Upper lobe of left lung (tissue), 6 donors: ENCODE measurements around the gene CCDC61. TPM values are rescaled to one million over a fixed set of nuclear protein-coding genes. Genes with fewer than 3 reads are reported as not detected.

Source experiments
- ATAC-seq, 2 donors: fragments of 200-7000 bp; cut with Tn5 transposase; one replicate each; pipeline ENCODE4 v1.9.1; 2022; ENCODE audit warnings: mild to moderate bottlenecking in 2 of 2, moderate library complexity in 2 of 2; ENCODE audit not compliant: low FRiP score in 2 of 2
- DNase-seq, 2 donors: peaks; one replicate each; pipeline ENCODE4 v3.0.0-alpha.2; 2019 to 2020
- H3K27ac ChIP-seq, 4 donors: fragments of 200-600 bp; sonication (generic); one replicate each; pipeline ENCODE4 v1.5.1; 2016 to 2019
- H3K27me3 ChIP-seq, 4 donors: fragments of 200-600 bp; sonication (generic); one replicate each; pipeline ENCODE4 v1.5.1; 2017 to 2019
- H3K36me3 ChIP-seq, 4 donors: fragments of 200-600 bp; sonication (generic); one replicate each; pipeline ENCODE4 v1.5.1; 2016 to 2019
- H3K4me1 ChIP-seq, 4 donors: fragments of 200-600 bp; sonication (generic); one replicate each; pipeline ENCODE4 v1.5.1; 2018 to 2019
- H3K4me3 ChIP-seq, 4 donors: fragments of 200-600 bp; sonication (generic); one replicate each; pipeline ENCODE4 v1.5.1; 2017 to 2019; ENCODE audit warnings: mild to moderate bottlenecking in 2 of 4, moderate library complexity in 1 of 4
- H3K9me3 ChIP-seq, 4 donors: fragments of 200-600 bp; sonication (generic); one replicate each; pipeline ENCODE4 v1.5.1; 2018 to 2019
- CTCF ChIP-seq, 6 experiments: fragments of 450-650 bp in 4 of 6; fragments of 200-600 bp in 2 of 6; sonication (generic) in 2 of 6; IDR thresholded peaks; one replicate each; pipeline ENCODE4 v1.5.1; 2016 to 2019; ENCODE audit warnings: antibody characterized with exemption in 6 of 6
- EP300 ChIP-seq, 4 donors: sonication (generic); formaldehyde crosslinking; IDR thresholded peaks; one replicate each; pipeline ENCODE4 v1.5.1; 2017; ENCODE audit warnings: antibody characterized with exemption in 4 of 4, control low read depth in 2 of 4
- POLR2A ChIP-seq, 4 donors: fragments of 450-650 bp; IDR thresholded peaks; one replicate each; pipeline ENCODE4 v1.5.1; 2016 to 2017; ENCODE audit warnings: antibody characterized with exemption in 4 of 4, mild to moderate bottlenecking in 2 of 4
- POLR2AphosphoS5 ChIP-seq, 2 donors: sonication (generic); formaldehyde crosslinking; IDR thresholded peaks; one replicate each; pipeline ENCODE4 v1.5.1; 2017; ENCODE audit warnings: antibody characterized with exemption in 2 of 2
- WGBS, 2 donors: methylation state at CpG; one replicate each; pipeline ENCODE4 v1.1.5; 2017 to 2018; 5-methylcytosine and 5-hydroxymethylcytosine counted together
- total RNA-seq, 6 donors: library from RNA; depleted of rRNA in 4 of 6; stranded (reverse); fragments of >200 nt in 4 of 6; gene quantifications; one replicate each; pipeline versions ENCODE4 v1.1.0 to v1.2.1, GENCODE V29; 2016 to 2021
- donor health status: DM: no; HTN: no; CAD: no; lungs with moderate emphysema.
- donor health status: DM: no; HTN: yes; CAD: no; lungs with severe emphysema.

Gene CCDC61
- total RNA-seq, 6 donors from 2014 or later, result 5.9 to 28.3 (median 20.3) TPM

GRCh38 chr19:46002678-46003275, 7.5 kb downstream of the CCDC61 start:
- Histone ChIP-seq H3K27ac (no peak overlapping the region), H3K4me3 (no peak overlapping the region), H3K27me3 (no peaks in the 10 kb centered on the region), H3K4me1 (peaks cover 12 to 18% (median 16%) of the 10 kb centered on the region in 4 donors), H3K36me3 (peaks cover 0 to 25% (median 4%) of the 10 kb centered on the region in 4 donors), H3K9me3 (no peaks in the 10 kb centered on the region)
- ATAC-seq (no peak), DNase-seq (no peak)
- 97 to 100% methylated on average over 5 to 15 of the region's 15 CpGs for WGBS, 2 donors
- TF ChIP-seq POLR2AphosphoS5 (IDR thresholded peaks at IDR 0.05), result no peak
- no peak for TF ChIP-seq POLR2A (IDR thresholded peaks at IDR 0.05)
- TF ChIP-seq CTCF (IDR thresholded peaks at IDR 0.05), result no peak
- TF ChIP-seq EP300 (IDR thresholded peaks at IDR 0.05), result no peak

GRCh38 chr19:46006411-46006810, 11.1 kb downstream of the CCDC61 start:
- H3K9me3 ChIP-seq, result no peaks in the 10 kb centered on the region
- no peak overlapping the region for H3K27ac ChIP-seq
- H3K27me3 ChIP-seq, result no peaks in the 10 kb centered on the region
- peaks cover 0 to 29% (median 4%) of the 10 kb centered on the region in 4 donors for H3K36me3 ChIP-seq
- H3K4me3 ChIP-seq, result no peak overlapping the region
- TF ChIP-seq POLR2AphosphoS5 (IDR thresholded peaks at IDR 0.05) (no peak), CTCF (IDR thresholded peaks at IDR 0.05) (no peak), EP300 (IDR thresholded peaks at IDR 0.05) (no peak), POLR2A (IDR thresholded peaks at IDR 0.05) (no peak)
- no peaks in the 10 kb centered on the region for H3K4me1 ChIP-seq
- ATAC-seq, result peak in 1 of 2 donors; percentile 49
- 95 to 97% methylated on average over 6 to 13 of the region's 13 CpGs for WGBS, 2 donors
- DNase-seq, result no peak

- Histone ChIP-seq H3K9me3 (no peaks in the 10 kb centered on the region), H3K4me1 (peaks cover 4 to 7% (median 5%) of the 10 kb centered on the region in 4 donors), H3K4me3 (no peak overlapping the region), H3K36me3 (peaks cover 0 to 24% (median 4%) of the 10 kb centered on the region in 4 donors), H3K27ac (no peak overlapping the region), H3K27me3 (peaks cover 0 to 2% (median under 1%) of the 10 kb centered on the region in 4 donors)
- peak; percentile 83 to 90 for ATAC-seq
- peak in 1 of 2 donors; percentile 72 for DNase-seq
- 59 to 65% methylated on average over 21 to 28 of the region's 28 CpGs for WGBS, 2 donors
- TF ChIP-seq POLR2A (IDR thresholded peaks at IDR 0.05) (no peak), EP300 (IDR thresholded peaks at IDR 0.05) (no peak), CTCF (IDR thresholded peaks at IDR 0.05) (peak; percentile 68 to 94 (median 80))
Measured at GRCh38 chr19:46009530-46010510, 14.6 kb downstream of the CCDC61 start.

- Histone ChIP-seq H3K27ac (peak overlapping the region in 1 of 4 donors; percentile 31), H3K27me3 (peaks cover 0 to 5% (median 2%) of the 10 kb centered on the region in 4 donors), H3K4me3 (peak overlapping the region in 3 of 4 donors; percentile 63 to 67 (median 65)), H3K9me3 (no peaks in the 10 kb centered on the region), H3K4me1 (peaks cover 18 to 27% (median 22%) of the 10 kb centered on the region in 4 donors), H3K36me3 (no peaks in the 10 kb centered on the region)
- DNase-seq (no peak), ATAC-seq (no peak)
- TF ChIP-seq POLR2A (IDR thresholded peaks at IDR 0.05) (no peak), EP300 (IDR thresholded peaks at IDR 0.05) (no peak), CTCF (IDR thresholded peaks at IDR 0.05) (no peak), POLR2AphosphoS5 (IDR thresholded peaks at IDR 0.05) (no peak)
- 39 to 66% methylated on average over 6 to 8 of the region's 8 CpGs for WGBS, 2 donors
Measured at GRCh38 chr19:46014534-46014933, 19.3 kb downstream of the CCDC61 start.
